Gastrocnemius medialis (tissue), 4 donors: ENCODE measurements around the gene LGALS1. TPM values are rescaled to one million over a fixed set of nuclear protein-coding genes. Genes with fewer than 3 reads are reported as not detected.
A peak's percentile ranks its signal among the peaks of the same experiment; 100 is the strongest.

Source experiments
- ATAC-seq, 2 donors: fragments of 150-250 bp; one replicate each; pipeline ENCODE4 v1.9.1; 2016
- DNase-seq, 2 donors: peaks; one replicate each; pipeline ENCODE4 v3.0.0-alpha.2; 2019
- H3K27ac ChIP-seq, 4 donors: fragments of 200-600 bp; sonication (generic); 1 replicate in 1 of 4; 2 replicates in 3 of 4; pipeline ENCODE4 v1.5.1; 2016 to 2018; ENCODE audit warnings: mild to moderate bottlenecking in 2 of 4, moderate library complexity in 1 of 4
- H3K27me3 ChIP-seq, 3 donors: fragments of 200-600 bp; sonication (generic) in 2 of 3; 1 replicate in 1 of 3; 2 replicates in 2 of 3; pipeline versions ENCODE4 v1.5.1 to v1.6.0; 2016 to 2019; ENCODE audit warnings: mild to moderate bottlenecking in 1 of 3, moderate library complexity in 1 of 3
- H3K36me3 ChIP-seq, 2 donors: fragments of 200-600 bp; sonication (generic) in 1 of 2; one replicate each; pipeline ENCODE4 v1.5.1; 2017 to 2018
- H3K4me1 ChIP-seq, 2 donors: fragments of 200-600 bp; sonication (generic) in 1 of 2; one replicate each; pipeline ENCODE4 v1.5.1; 2016 to 2017; ENCODE audit warnings: mild to moderate bottlenecking in 2 of 2
- H3K4me3 ChIP-seq, 4 donors: fragments of 200-600 bp; sonication (generic) in 3 of 4; 1 replicate in 1 of 4; 2 replicates in 3 of 4; pipeline ENCODE4 v1.5.1; 2016 to 2019; ENCODE audit warnings: mild to moderate bottlenecking in 2 of 4
- H3K9me3 ChIP-seq, 3 donors: fragments of 200-600 bp; sonication (generic) in 2 of 3; 1 replicate in 1 of 3; 2 replicates in 2 of 3; pipeline ENCODE4 v1.5.1; 2016 to 2019
- CTCF ChIP-seq, 5 experiments: fragments of 450-650 bp in 3 of 5; fragments of 200-600 bp in 2 of 5; sonication (generic) in 2 of 5; IDR thresholded peaks in 4 of 5; conservative IDR thresholded peaks in 1 of 5; 1 replicate in 4 of 5; 2 replicates in 1 of 5; pipeline ENCODE4 v1.5.1; 2016 to 2019; ENCODE audit warnings: antibody characterized with exemption in 5 of 5, mild to moderate bottlenecking in 3 of 5, moderate library complexity in 3 of 5
- POLR2A ChIP-seq, 2 donors: fragments of 450-650 bp; IDR thresholded peaks; one replicate each; pipeline ENCODE4 v1.6.1; 2017; ENCODE audit warnings: antibody characterized with exemption in 2 of 2, mild to moderate bottlenecking in 2 of 2, moderate library complexity in 2 of 2
- in situ Hi-C, 4 donors: fragments of 200-750 bp; cut with MboI; loops; one replicate each; pipeline versions ENCODE4 v1.15.0 to v1.8.0; 2017; ENCODE audit warnings: low sequenced_read_pairs in 4 of 4
- intact Hi-C: fragments of 100-400 bp; cut with DNase I; formaldehyde crosslinking; loops from one replicate; pipeline ENCODE4 v1.15.1; 2023; ENCODE audit warnings: low total_unique reads
- total RNA-seq, 4 donors: library from RNA; depleted of rRNA; stranded (reverse); fragments of >200 nt; gene quantifications; one replicate each; pipeline versions ENCODE4 v1.1.0 to v1.2.3, GENCODE V29; 2016

The LGALS1 gene
- total RNA-seq, 4 donors from 2014 or later = 561 to 1,888 (median 1,101) TPM

- in situ Hi-C loops (loop anchor here in 1 of 4 donors (25.0 kb wide), 1 partner anchor 150 kb away; no protein-coding TSS in a partner anchor), intact Hi-C loops (no loop called here)
- H3K27ac ChIP-seq = no peak overlapping the region
- TF ChIP-seq POLR2A (IDR thresholded peaks at IDR 0.05) (no peak), CTCF (IDR thresholded peaks at IDR 0.05 in 4 of 5, conservative IDR thresholded peaks at IDR 0.05 in 1 of 5) (no peak)
- H3K9me3 ChIP-seq = no peaks in the 10 kb centered on the region
- DNase-seq (no peak), ATAC-seq (no peak)
- H3K4me1 ChIP-seq = peaks cover 26 to 29% of the 10 kb centered on the region in 2 donors
- no peak overlapping the region for H3K4me3 ChIP-seq
- peaks cover 7 to 14% (median 12%) of the 10 kb centered on the region in 3 donors for H3K27me3 ChIP-seq
- peaks cover 0 to 9% of the 10 kb centered on the region in 2 donors for H3K36me3 ChIP-seq
These were observed 38.5 kb upstream of the LGALS1 start for GRCh38 chr22:37636949-37637273.

- Histone ChIP-seq H3K4me3 (peak overlapping the region in 2 of 4 donors; percentile 37 to 59), H3K27me3 (peaks cover 7 to 14% (median 12%) of the 10 kb centered on the region in 3 donors), H3K9me3 (no peaks in the 10 kb centered on the region), H3K36me3 (no peaks in the 10 kb centered on the region), H3K4me1 (peaks cover 17 to 27% of the 10 kb centered on the region in 2 donors), H3K27ac (no peak overlapping the region)
- no peak for DNase-seq
- in situ Hi-C loops (loop anchor here in 1 of 4 donors (25.0 kb wide), 1 partner anchor 149 kb away; no protein-coding TSS in a partner anchor), intact Hi-C loops (no loop called here)
- no peak for TF ChIP-seq CTCF (IDR thresholded peaks at IDR 0.05 in 4 of 5, conservative IDR thresholded peaks at IDR 0.05 in 1 of 5)
- no peak for ATAC-seq
These were observed 36.9 kb upstream of the LGALS1 start for GRCh38 chr22:37638391-37639069.

DNA sequence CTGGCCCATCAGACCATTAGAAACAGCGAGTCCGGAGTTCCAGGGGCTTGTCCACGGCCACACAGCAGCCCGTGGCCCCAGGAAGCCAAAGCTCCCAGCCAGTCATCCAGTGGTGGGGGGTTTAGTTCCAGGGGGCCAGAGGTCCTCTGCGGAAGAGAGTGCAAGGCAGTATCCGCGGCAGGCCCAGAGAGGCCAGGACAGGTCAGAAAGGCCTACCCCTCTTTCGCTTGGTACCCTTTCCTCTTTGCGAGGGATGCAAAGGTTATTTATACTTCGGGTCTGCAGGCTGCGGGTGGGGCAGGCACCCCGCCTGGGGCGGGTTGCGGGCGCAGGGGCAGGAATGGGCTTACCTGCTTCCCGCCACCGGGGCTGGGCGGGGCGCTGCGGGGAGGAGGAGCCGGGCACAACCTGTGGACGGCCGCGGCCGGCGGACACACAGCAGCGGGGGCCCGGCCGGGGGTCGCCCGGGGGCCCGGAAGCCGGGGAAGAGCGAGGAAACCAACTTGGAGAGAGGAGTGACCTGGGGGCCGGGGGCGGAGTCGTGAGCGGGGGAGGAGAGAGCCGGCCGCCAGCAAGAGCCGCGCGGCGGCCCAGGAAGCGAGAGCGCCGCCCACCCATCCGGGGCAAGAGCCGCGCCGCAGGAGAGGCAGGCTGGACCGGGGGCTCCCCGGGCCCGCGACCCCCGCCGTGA, 36.2 kb upstream of the LGALS1 start, which contains the start of gene SH3BP1:
Gene SH3BP1, plus strand, starts transcription at position 600 of the 691 bp plus-strand sequence. CDS start 119 bp downstream, outside the sequence.
- Histone ChIP-seq H3K27me3 (peaks cover 7 to 14% (median 12%) of the 10 kb centered on the region in 3 donors), H3K4me3 (peak within 1 kb of the TSS; percentile 37 to 59 (median 48)), H3K36me3 (no peaks in the 10 kb centered on the region), H3K27ac (no peak within 1 kb of the TSS), H3K9me3 (no peaks in the 10 kb centered on the region), H3K4me1 (peaks cover 10 to 20% of the 10 kb centered on the region in 2 donors)
- no peak for DNase-seq
- in situ Hi-C loops (loop anchor here in 1 of 4 donors (25.0 kb wide), 1 partner anchor 148 kb away; no protein-coding TSS in a partner anchor), intact Hi-C loops (no loop called here)
- no peak for ATAC-seq
- no peak for TF ChIP-seq POLR2A (IDR thresholded peaks at IDR 0.05)
- no peak for TF ChIP-seq CTCF (IDR thresholded peaks at IDR 0.05 in 4 of 5, conservative IDR thresholded peaks at IDR 0.05 in 1 of 5)

DNA sequence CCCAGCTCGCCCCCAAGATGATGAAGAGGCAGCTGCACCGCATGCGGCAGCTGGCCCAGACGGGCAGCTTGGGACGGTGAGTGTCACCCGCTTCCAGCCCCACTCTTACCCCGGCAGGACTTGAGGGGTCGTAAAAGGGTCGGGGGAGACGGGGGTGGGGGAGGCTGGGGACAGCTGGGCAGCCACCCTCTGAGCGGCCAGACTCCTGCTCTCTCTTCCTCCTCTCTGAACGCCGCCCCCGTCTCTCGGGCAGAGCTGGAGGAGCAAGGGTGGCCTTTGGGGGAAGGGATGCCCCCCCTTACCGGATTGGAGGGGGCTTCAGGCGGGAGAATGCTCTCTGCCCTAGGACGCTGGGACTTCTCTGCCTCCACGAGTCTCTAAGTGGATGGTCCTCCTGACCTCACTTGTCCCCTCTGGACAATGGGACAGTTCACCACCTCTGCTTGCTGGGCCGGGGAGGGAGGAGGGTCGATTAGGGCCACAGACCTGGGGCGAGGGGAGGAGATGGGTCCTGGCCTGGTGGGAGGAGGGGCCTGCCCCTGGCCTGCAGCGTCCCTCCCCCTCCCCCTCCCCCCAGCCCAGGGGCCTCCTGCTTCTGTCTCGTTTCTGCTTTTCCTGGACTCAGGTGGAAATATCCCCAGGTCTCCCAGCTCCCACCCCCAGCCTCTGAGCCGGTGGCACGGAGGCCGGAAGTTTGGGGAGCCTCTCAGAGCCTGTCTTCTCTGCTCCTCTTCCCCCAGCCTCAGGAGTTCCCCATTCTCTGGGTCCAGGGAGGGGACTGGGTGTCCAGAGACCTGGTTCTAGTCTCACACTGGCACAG, 35.5 kb upstream of the LGALS1 start:
- H3K4me3 ChIP-seq = peak overlapping the region; percentile 37 to 59 (median 48)
- ATAC-seq = no peak
- peaks cover 7 to 14% (median 12%) of the 10 kb centered on the region in 3 donors for H3K27me3 ChIP-seq
- in situ Hi-C loops = loop anchor here in 1 of 4 donors (25.0 kb wide), 1 partner anchor 147 kb away; no protein-coding TSS in a partner anchor
- no peaks in the 10 kb centered on the region for H3K36me3 ChIP-seq
- no peaks in the 10 kb centered on the region for H3K9me3 ChIP-seq
- no peak overlapping the region for H3K27ac ChIP-seq
- H3K4me1 ChIP-seq = peaks cover 3 to 13% of the 10 kb centered on the region in 2 donors
- intact Hi-C loops = no loop called here
- no peak for DNase-seq
- TF ChIP-seq CTCF (IDR thresholded peaks at IDR 0.05 in 4 of 5, conservative IDR thresholded peaks at IDR 0.05 in 1 of 5) (no peak), POLR2A (IDR thresholded peaks at IDR 0.05) (no peak)
